Activated CD8-positive, alpha-beta T cell treated with anti-CD3 and anti-CD28 coated beads, Interleukin-2, amount 10 ng/mL, durations not matched to agents 7 days and 5 days (primary cell): Measurements from ENCODE around the gene KCNK4. TPM values are rescaled to one million over a fixed set of nuclear protein-coding genes. Genes with fewer than 3 reads are reported as not detected.

Source experiments
- ATAC-seq: fragments of 150-1000 bp; cut with Tn5 transposase; one replicate; pipeline ENCODE4 v1.10.0; 2021; ENCODE audit warnings: moderate library complexity
- CTCF ChIA-PET: fragments of 350-600 bp; sonication (Branson Sonifier 250); formaldehyde crosslinking; loops from one replicate; lab custom pipeline; 2021; ENCODE audit warnings: antibody characterized with exemption; lab: Charles Lee
- POLR2A ChIA-PET: fragments of 350-600 bp; sonication (Branson Sonifier 250); formaldehyde crosslinking; loops from one replicate; lab custom pipeline; 2021; ENCODE audit warnings: antibody characterized with exemption; lab: Charles Lee
- DNase-seq: peaks from one replicate; pipeline ENCODE4 v3.0.0-alpha.2; 2020
- H3K27ac Mint-ChIP-seq: one replicate; pipeline ENCODE4 v1.8.0; 2021; ENCODE audit warnings: mild to moderate bottlenecking, mixed read lengths
- H3K27me3 Mint-ChIP-seq: one replicate; pipeline ENCODE4 v1.8.0; 2021; ENCODE audit warnings: low read depth, mixed read lengths
- H3K36me3 Mint-ChIP-seq: one replicate; pipeline ENCODE4 v1.8.0; 2021; ENCODE audit warnings: low read depth, mixed read lengths
- H3K4me1 Mint-ChIP-seq: one replicate; pipeline ENCODE4 v1.8.0; 2021; ENCODE audit warnings: low read depth, mixed read lengths
- H3K4me3 Mint-ChIP-seq: one replicate; pipeline ENCODE4 v1.8.0; 2021; ENCODE audit warnings: mild to moderate bottlenecking, mixed read lengths
- H3K9me3 Mint-ChIP-seq: one replicate; pipeline ENCODE4 v1.8.0; 2022; ENCODE audit warnings: mixed read lengths; ENCODE audit not compliant: insufficient read depth
- total RNA-seq, 2 experiments: library from RNA; stranded (reverse); gene quantifications; one replicate each; pipeline ENCODE4 v1.2.3, GENCODE V29; 2021

The KCNK4 gene
- total RNA-seq, 2 experiments from 2014 or later, result not detected

DNA sequence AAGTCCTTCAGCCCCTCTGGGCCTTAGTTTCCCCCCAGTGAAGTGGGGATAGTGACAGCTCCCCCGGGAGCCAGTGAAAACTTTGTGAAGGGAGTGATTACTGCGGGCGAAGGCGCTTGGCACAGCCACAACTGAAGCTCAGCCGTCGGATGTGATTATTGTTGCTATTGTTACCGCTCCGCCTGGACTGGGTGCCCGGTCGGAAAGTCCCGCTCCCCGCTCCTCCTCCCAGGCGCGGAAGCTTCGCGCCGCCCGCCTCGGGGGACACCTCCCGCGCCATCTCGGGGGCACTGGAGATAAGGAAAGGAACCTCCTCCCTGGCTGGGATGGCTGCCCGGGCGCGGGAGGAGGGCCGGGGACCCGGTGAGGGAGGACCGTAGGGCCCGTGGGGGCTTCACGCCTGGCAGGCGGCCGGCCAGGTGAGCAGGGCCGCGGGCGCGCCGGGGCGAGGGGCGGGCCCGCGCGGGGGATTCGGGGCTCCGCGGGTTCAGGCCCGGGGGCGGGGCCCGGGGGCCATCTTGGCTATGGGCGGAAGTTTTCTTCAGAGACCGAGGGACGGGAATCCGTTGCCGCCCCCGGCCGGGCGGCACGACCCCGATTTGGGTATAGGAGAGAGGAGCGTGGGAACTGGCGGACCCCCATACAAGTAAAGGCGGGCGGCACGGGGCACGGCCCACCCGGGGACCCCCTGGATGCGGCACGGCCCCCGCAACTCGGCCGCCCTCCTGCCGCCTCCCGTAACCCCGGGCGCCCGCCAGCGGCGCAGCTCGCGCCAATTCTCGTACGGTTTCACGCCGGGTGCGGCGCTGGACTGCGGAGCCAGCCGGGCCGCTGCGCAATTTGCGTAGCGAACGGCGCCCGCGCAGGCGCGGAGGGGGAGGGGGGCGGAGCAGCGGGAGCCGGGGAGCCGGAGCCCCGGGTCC lies 5.9 kb upstream of the KCNK4 start, which contains the start of gene GPR137:
GPR137 (plus strand) TSS at position 887 of the 923 bp plus-strand sequence. CDS start 677 bp downstream, outside the sequence.
- H3K4me3 Mint-ChIP-seq, result peak within 1 kb of the TSS; percentile 81
- peak; percentile 90 for DNase-seq
- peak; percentile 64 for ATAC-seq
- ChIA-PET POLR2A (interaction anchor here (0.7 to 7.8 kb wide), 10 partner anchors 11 to 100 kb away, joined by 3 to 79 read pairs (median 6); partner anchors contain the start of genes ESRRA, FERMT3, NUDT22 and PRDX5), CTCF (interaction anchor here (0.9 to 8.6 kb wide), 6 partner anchors 13 to 80 kb away, joined by 3 to 118 read pairs (median 14); partner anchors contain the start of genes CATSPERZ, ESRRA, FERMT3 and FKBP2)
- no peaks in the 10 kb centered on the region for H3K9me3 Mint-ChIP-seq
- peak within 1 kb of the TSS; percentile 89 for H3K27ac Mint-ChIP-seq
- peaks cover 23% of the 10 kb centered on the region for H3K4me1 Mint-ChIP-seq
- peaks cover 13% of the 10 kb centered on the region for H3K36me3 Mint-ChIP-seq
- peaks cover 3% of the 10 kb centered on the region for H3K27me3 Mint-ChIP-seq

DNA sequence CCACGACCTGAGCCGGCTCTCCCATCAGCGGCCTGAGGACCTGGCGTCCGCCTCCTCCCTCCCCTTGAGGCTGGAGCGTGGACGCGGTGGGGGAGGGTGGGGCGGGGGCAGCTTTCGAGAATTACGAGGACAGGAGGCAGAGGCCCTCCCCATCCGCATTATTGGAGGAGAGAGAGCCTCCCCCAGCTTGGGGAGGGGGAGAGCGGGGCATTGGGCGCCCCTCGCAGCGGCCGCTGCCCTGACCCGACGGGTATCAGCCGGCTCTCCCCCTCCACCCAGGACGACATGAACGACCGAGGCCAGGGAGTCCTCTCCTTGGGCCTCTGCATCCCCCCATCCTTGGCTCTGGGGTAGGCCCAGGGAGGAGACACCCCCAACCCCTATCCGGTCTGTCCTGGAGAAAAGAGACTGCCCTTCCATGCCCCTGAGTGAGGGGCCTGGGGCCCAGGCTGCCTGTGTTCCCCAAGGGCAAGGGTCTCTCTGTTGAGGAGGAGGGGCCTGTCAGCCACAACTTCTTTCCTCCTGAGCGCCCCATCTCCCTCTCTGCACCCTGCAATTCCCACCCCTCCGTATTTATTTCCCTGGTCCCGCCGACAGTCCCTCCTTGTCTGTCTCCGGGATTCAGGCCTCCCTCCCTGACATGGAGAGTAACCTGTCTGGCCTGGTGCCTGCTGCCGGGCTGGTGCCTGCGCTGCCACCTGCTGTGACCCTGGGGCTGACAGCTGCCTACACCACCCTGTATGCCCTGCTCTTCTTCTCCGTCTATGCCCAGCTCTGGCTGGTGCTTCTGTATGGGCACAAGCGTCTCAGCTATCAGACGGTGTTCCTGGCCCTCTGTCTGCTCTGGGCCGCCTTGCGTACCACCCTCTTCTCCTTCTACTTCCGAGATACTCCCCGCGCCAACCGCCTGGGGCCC lies 5.0 kb upstream of the KCNK4 start:
- DNase-seq (peak; percentile 55), ATAC-seq (no peak)
- peaks cover 28% of the 10 kb centered on the region for H3K4me1 Mint-ChIP-seq
- H3K36me3 Mint-ChIP-seq, result peaks cover 13% of the 10 kb centered on the region
- POLR2A ChIA-PET, result interaction anchor here (0.7 to 7.8 kb wide), 5 partner anchors 10 to 59 kb away, joined by 3 to 79 read pairs (median 5); partner anchors contain the start of genes NUDT22, TRMT112 and TRPT1
- H3K9me3 Mint-ChIP-seq, result no peaks in the 10 kb centered on the region
- H3K4me3 Mint-ChIP-seq, result peak overlapping the region; percentile 75
- CTCF ChIA-PET, result interaction anchor here (1.7 to 8.6 kb wide), 4 partner anchors 14 to 81 kb away, joined by 7 to 118 read pairs (median 22); partner anchors contain the start of genes CATSPERZ, ESRRA, FERMT3 and PRDX5
- H3K27ac Mint-ChIP-seq, result peak overlapping the region; percentile 78
- peaks cover 12% of the 10 kb centered on the region for H3K27me3 Mint-ChIP-seq

DNA sequence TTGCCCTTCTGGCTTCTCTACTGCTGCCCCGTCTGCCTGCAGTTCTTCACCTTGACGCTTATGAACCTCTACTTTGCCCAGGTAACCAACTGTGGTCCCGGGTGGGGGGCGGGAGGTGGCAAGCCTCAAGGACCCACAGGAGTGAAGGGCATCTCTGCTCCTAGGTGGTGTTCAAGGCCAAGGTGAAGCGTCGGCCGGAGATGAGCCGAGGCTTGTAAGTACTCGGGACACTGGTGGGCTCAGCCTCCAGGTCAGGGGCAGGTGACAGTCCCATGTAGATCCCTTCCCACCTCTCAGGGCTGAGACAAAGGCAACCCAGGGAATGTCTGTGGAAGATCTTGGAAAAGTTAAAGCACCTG lies 4.3 kb upstream of the KCNK4 start:
- no peak for ATAC-seq
- ChIA-PET POLR2A (interaction anchor here (0.9 to 7.8 kb wide), 2 partner anchors 17 to 30 kb away, joined by 3 to 79 read pairs; partner anchors contain the start of gene TRMT112), CTCF (interaction anchor here (4.2 to 8.6 kb wide), 2 partner anchors 16 to 82 kb away, joined by 23 to 118 read pairs; partner anchors contain the start of genes CATSPERZ, ESRRA and FERMT3)
- H3K27me3 Mint-ChIP-seq, result peaks cover 12% of the 10 kb centered on the region
- no peaks in the 10 kb centered on the region for H3K9me3 Mint-ChIP-seq
- peaks cover 9% of the 10 kb centered on the region for H3K36me3 Mint-ChIP-seq
- H3K27ac Mint-ChIP-seq, result peak overlapping the region; percentile 78
- H3K4me3 Mint-ChIP-seq, result peak overlapping the region; percentile 75
- H3K4me1 Mint-ChIP-seq, result peaks cover 26% of the 10 kb centered on the region
- no peak for DNase-seq

DNA sequence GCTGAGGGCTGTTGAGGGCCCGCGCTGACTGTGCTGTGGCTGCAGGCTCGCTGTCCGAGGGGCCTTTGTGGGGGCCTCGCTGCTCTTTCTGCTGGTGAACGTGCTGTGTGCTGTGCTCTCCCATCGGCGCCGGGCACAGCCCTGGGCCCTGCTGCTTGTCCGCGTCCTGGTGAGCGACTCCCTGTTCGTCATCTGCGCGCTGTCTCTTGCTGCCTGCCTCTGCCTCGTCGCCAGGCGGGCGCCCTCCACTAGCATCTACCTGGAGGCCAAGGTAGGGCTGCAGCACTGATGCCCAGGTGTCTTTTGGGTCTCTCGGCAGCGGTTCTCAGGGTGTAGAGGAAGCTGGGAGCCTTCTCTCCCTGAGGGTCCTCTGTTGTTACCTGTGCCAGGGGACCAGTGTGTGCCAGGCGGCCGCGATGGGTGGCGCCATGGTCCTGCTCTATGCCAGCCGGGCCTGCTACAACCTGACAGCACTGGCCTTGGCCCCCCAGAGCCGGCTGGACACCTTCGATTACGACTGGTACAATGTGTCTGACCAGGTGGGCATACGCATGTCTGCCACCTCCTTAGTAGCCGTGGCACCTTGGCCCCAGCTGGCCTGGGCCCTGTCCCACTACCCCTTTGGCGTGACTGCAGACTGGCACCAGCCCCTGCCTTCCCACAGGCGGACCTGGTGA lies 3.3 kb upstream of the KCNK4 start:
- Mint-ChIP-seq H3K36me3 (peaks cover 5% of the 10 kb centered on the region), H3K4me1 (peaks cover 28% of the 10 kb centered on the region), H3K4me3 (no peak overlapping the region), H3K9me3 (no peaks in the 10 kb centered on the region), H3K27me3 (peaks cover 17% of the 10 kb centered on the region), H3K27ac (no peak overlapping the region)
- ChIA-PET POLR2A (no interaction called here), CTCF (interaction anchor here (1.1 to 8.6 kb wide), 3 partner anchors 15 to 83 kb away, joined by 3 to 118 read pairs (median 23); partner anchors contain the start of genes CATSPERZ, ESRRA and FERMT3)
- DNase-seq (no peak), ATAC-seq (no peak)

DNA sequence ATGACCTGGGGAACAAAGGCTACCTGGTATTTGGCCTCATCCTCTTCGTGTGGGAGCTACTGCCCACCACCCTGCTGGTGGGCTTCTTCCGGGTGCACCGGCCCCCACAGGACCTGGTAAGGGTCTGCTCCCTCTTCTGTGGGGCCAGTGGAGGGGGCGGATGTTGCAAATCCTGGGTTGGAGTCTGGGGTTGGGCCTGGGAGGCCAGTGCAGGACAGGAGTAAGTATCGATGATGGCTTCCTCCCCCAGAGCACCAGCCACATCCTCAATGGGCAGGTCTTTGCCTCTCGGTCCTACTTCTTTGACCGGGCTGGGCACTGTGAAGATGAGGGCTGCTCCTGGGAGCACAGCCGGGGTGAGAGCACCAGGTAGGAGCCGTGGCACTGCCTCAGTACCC lies 2.8 kb upstream of the KCNK4 start:
- ATAC-seq, result no peak
- peaks cover 2% of the 10 kb centered on the region for H3K36me3 Mint-ChIP-seq
- H3K4me1 Mint-ChIP-seq, result peaks cover 28% of the 10 kb centered on the region
- POLR2A ChIA-PET, result no interaction called here
- CTCF ChIA-PET, result interaction anchor here (1.1 to 8.6 kb wide), 2 partner anchors 14 to 54 kb away, joined by 3 to 118 read pairs; partner anchors contain the start of genes CATSPERZ and ESRRA
- DNase-seq, result no peak
- no peaks in the 10 kb centered on the region for H3K9me3 Mint-ChIP-seq
- no peak overlapping the region for H3K4me3 Mint-ChIP-seq
- peaks cover 22% of the 10 kb centered on the region for H3K27me3 Mint-ChIP-seq
- no peak overlapping the region for H3K27ac Mint-ChIP-seq

DNA sequence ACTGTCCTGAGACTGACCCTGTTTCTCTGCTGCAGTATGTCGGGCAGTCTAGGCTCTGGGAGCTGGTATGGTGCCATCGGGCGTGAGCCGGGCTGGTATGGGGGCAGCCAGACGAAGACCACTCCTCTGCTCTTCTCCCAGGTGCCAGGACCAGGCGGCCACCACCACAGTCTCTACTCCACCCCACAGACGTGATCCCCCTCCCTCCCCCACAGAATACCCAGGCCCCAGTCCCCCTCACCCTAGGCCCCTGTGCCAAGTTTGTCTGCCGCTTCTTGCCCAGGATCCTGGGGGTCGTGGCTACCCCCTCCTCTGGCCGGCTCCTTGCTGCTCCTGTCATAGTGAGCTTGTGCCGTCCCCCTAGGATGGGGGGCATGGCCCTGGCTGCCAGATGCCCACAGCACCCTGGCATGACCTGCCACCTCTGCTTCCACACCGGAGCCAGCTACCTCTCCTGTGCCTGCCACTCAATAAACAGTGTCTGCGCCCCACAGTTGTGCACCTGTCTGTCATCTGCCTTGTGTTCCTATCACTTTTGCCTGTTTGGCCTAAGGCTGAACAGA lies 2.0 kb upstream of the KCNK4 start:
- POLR2A ChIA-PET, result interaction anchor here (1.2 kb wide), 1 partner anchor 1503 kb away, joined by 3 read pairs; no protein-coding TSS in a partner anchor
- DNase-seq, result no peak

DNA sequence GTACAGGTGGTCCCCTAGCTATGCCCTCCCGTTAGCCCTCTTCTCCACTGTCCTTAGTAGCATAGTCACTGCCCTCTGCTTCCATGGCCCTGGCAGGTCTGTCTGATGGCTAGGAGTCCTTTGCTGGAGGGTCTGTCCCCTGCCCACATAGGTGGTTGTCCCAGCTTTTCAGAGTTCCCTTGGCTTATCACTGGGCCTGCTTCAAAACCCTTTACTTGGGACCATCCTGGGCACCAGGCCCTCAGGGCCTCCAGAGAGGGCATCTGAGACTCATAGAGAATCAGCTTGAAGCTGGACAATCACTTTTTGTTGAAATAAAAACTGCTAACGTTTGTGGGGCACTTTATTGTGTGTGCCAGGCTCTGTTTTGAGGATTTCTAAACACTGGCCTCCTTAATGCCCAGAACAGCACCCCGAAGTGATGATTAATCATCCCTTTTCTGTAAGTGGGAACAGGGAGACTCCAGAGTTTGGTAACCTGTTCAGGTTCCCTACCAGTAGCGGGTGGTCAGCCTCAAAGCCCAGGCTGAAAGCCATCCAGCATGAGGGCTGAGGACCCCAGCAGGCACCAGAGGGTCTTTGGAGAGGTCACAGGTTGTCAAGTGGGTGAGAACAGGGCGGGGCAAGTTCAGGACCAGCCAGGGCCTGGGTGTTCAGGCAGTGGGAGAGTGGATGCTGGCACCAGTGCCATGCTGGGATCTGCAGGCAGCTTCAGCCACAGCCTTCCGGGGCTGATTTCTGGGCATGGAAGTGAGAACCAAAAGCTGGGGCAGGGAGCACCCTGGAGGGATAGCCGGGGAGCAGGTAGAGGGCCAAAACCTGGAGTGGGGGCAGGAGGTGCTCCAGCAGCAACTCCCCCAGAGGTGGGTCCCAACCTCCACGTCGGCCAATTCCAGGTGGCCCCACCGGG lies 495 bp upstream of the KCNK4 start:
- no peak for ATAC-seq
- Mint-ChIP-seq H3K27ac (no peak overlapping the region), H3K4me3 (no peak overlapping the region), H3K27me3 (peaks cover 41% of the 10 kb centered on the region), H3K4me1 (peaks cover 22% of the 10 kb centered on the region), H3K36me3 (peaks cover 2% of the 10 kb centered on the region), H3K9me3 (no peaks in the 10 kb centered on the region)
- DNase-seq, result no peak
- ChIA-PET CTCF (interaction anchor here (1.4 to 8.6 kb wide), 2 partner anchors 12 to 86 kb away, joined by 7 to 118 read pairs; partner anchors contain the start of genes CATSPERZ and ESRRA), POLR2A (interaction anchor here (0.6 to 1.2 kb wide), 2 partner anchors 14 to 1504 kb away, joined by 3 read pairs; no protein-coding TSS in a partner anchor)

More for the DNA sequence above, 2.0 kb upstream of the KCNK4 start:
- CTCF ChIA-PET, result interaction anchor here (1.1 to 8.6 kb wide), 3 partner anchors 14 to 85 kb away, joined by 3 to 118 read pairs (median 7); partner anchors contain the start of genes CATSPERZ and ESRRA
- Mint-ChIP-seq H3K9me3 (no peaks in the 10 kb centered on the region), H3K27me3 (peaks cover 30% of the 10 kb centered on the region), H3K27ac (no peak overlapping the region), H3K36me3 (peaks cover 2% of the 10 kb centered on the region), H3K4me1 (peaks cover 24% of the 10 kb centered on the region), H3K4me3 (no peak overlapping the region)
- ATAC-seq, result no peak

DNA sequence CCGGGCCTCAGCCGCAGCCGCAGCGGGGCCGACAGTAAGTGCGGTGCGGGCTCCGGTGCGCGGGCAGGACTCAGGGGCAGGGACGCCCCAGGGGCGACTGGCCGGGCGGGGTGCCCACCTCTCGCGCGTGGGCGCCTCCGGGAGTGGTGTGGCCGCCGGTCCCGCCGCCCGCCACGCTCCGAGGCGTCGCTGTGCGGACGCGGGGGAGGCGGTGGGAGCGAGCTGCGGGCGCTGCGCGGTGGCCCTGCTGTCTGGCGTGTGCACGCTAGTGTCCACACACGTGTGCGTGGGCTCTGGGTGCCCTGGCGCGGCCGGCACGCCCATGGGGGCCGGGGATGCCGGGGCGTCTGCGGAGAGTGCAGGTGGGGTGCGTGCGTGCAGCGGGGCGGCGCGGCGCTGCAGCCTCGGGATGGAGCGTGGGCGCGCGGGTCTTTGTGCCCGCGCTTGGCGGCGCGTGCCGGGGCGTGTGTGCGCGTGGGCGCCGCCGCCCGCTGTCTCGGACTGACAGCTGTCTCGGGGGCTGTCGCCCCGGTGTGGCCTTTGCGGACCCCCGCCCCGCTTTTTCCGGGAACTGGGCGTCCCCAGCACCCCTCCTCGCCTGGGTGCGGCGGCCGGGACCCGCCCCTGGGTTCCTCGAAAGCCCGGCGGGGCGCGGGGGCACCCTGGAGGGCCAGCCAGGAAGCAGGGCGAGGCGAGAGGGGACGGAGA lies 804 bp downstream of the KCNK4 start:
- peaks cover 54% of the 10 kb centered on the region for H3K27me3 Mint-ChIP-seq
- H3K27ac Mint-ChIP-seq, result no peak overlapping the region
- peaks cover 14% of the 10 kb centered on the region for H3K4me1 Mint-ChIP-seq
- peaks cover 2% of the 10 kb centered on the region for H3K36me3 Mint-ChIP-seq
- H3K9me3 Mint-ChIP-seq, result no peaks in the 10 kb centered on the region
- DNase-seq (no peak), ATAC-seq (peak; percentile 57)
- ChIA-PET POLR2A (interaction anchor here (0.9 to 1.3 kb wide), 4 partner anchors 20 to 106 kb away, joined by 3 read pairs; partner anchors contain the start of genes FERMT3 and STIP1), CTCF (no interaction called here)
- H3K4me3 Mint-ChIP-seq, result no peak overlapping the region
